CD4-positive, alpha-beta T cell treated with Interleukin-17A for 4 hours (primary cell): ENCODE data around the gene LTB4R2.

ENCODE experiments used
- DNase-seq: peaks from one replicate; pipeline ENCODE4 v3.0.0-alpha.2; 2020; ENCODE audit warnings: mixed read lengths

LTB4R2 gene

GRCh38 chr14:24299255-24300191 lies 10.4 kb upstream of the LTB4R2 start, which contains the start of the genes DHRS1 and NOP9:
DHRS1 (minus strand) TSS chr14:24299780; CDS start chr14:24299106, 674 bp downstream.
NOP9 (plus strand) TSS chr14:24299850; CDS start chr14:24299955, 105 bp downstream.
- DNase-seq = peak; percentile 94

GRCh38 chr14:24300326-24300980 lies 9.5 kb upstream of the LTB4R2 start:
- no peak for DNase-seq

- DNase-seq = no peak
Measured at GRCh38 chr14:24304019-24304387, 5.9 kb upstream of the LTB4R2 start.

GRCh38 chr14:24307156-24307574 lies 2.8 kb upstream of the LTB4R2 start:
- no peak for DNase-seq

GRCh38 chr14:24307575-24308341 lies 2.2 kb upstream of the LTB4R2 start, which contains the start of gene CIDEB:
CIDEB (minus strand) TSS chr14:24307977; CDS start chr14:24307858, 119 bp downstream.
- peak; percentile 69 for DNase-seq

GRCh38 chr14:24308342-24309124 lies 1.4 kb upstream of the LTB4R2 start:
- DNase-seq = no peak

- DNase-seq = no peak
Measured at GRCh38 chr14:24310265-24310645, 315 bp downstream of the LTB4R2 start.

GRCh38 chr14:24310646-24311604 lies 985 bp downstream of the LTB4R2 start, which contains the start of gene LTB4R:
LTB4R (plus strand) TSS chr14:24311502; CDS start chr14:24315652, 4,150 bp downstream.
- DNase-seq = peak; percentile 75

GRCh38 chr14:24311837-24312615 lies 2.1 kb downstream of the LTB4R2 start:
- DNase-seq = peak; percentile 24

- DNase-seq = peak; percentile 55
Measured at GRCh38 chr14:24312736-24313507, 3.0 kb downstream of the LTB4R2 start.

- no peak for DNase-seq
Measured at GRCh38 chr14:24313913-24314312, 4.0 kb downstream of the LTB4R2 start.

GRCh38 chr14:24314377-24315193 lies 4.6 kb downstream of the LTB4R2 start:
- DNase-seq = no peak

GRCh38 chr14:24315243-24315806 lies 5.4 kb downstream of the LTB4R2 start:
- no peak for DNase-seq

GRCh38 chr14:24315807-24316596 lies 6.1 kb downstream of the LTB4R2 start:
- DNase-seq = no peak

GRCh38 chr14:24316597-24316950 lies 6.6 kb downstream of the LTB4R2 start:
- DNase-seq = no peak

GRCh38 chr14:24317141-24317928 lies 7.4 kb downstream of the LTB4R2 start:
- no peak for DNase-seq
